VCaP (cell line): ENCODE data around the gene DLG3.

ENCODE experiments used
- H3K27ac ChIP-seq: fragments of 450-650 bp; 2 replicates; pipeline ENCODE4 v1.5.1; 2017
- TF ChIP-seq, protein P1 (sequence below): fragments of 450-650 bp; conservative IDR thresholded peaks from 2 replicates; pipeline ENCODE4 v1.5.1; 2017; ENCODE audit warnings: mild to moderate bottlenecking, moderate library complexity

Gene DLG3

GRCh38 chrX:70422851-70423341 is 21.7 kb upstream of the DLG3 start, which contains the start of gene GDPD2:
TSS of gene GDPD2 (plus strand) at chrX:70423314. CDS start at chrX:70424985, 1,671 bp downstream.
- H3K27ac ChIP-seq: no peak within 1 kb of the TSS
- TF ChIP-seq, protein P1, sequence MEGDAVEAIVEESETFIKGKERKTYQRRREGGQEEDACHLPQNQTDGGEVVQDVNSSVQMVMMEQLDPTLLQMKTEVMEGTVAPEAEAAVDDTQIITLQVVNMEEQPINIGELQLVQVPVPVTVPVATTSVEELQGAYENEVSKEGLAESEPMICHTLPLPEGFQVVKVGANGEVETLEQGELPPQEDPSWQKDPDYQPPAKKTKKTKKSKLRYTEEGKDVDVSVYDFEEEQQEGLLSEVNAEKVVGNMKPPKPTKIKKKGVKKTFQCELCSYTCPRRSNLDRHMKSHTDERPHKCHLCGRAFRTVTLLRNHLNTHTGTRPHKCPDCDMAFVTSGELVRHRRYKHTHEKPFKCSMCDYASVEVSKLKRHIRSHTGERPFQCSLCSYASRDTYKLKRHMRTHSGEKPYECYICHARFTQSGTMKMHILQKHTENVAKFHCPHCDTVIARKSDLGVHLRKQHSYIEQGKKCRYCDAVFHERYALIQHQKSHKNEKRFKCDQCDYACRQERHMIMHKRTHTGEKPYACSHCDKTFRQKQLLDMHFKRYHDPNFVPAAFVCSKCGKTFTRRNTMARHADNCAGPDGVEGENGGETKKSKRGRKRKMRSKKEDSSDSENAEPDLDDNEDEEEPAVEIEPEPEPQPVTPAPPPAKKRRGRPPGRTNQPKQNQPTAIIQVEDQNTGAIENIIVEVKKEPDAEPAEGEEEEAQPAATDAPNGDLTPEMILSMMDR: peak; percentile 68

GRCh38 chrX:70423936-70424675 is 20.5 kb upstream of the DLG3 start:
- no peak overlapping the region for H3K27ac ChIP-seq
- TF ChIP-seq, protein P1: no peak

DNA sequence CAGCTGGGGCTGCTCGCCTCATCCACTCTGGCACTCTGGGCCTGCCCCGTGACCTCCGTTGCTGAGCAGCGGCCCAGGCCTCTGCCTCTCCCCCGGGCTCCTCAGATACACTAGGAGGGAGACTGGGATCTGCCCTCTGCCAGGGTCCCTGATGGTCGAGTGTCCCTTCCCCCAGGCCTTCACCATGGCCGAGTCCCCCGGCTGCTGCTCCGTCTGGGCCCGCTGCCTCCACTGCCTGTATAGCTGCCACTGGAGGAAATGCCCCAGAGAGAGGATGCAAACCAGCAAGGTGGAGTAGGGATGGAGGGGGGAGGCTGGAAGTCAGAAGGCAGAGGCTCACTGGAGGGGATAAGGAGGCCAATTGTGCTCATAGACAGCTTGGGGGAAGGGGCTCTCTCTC is 19.8 kb upstream of the DLG3 start:
- H3K27ac ChIP-seq: no peak overlapping the region
- TF ChIP-seq, protein P1: no peak

GRCh38 chrX:70426286-70427278 is 18.1 kb upstream of the DLG3 start:
- no peak overlapping the region for H3K27ac ChIP-seq
- TF ChIP-seq, protein P1: no peak

DNA sequence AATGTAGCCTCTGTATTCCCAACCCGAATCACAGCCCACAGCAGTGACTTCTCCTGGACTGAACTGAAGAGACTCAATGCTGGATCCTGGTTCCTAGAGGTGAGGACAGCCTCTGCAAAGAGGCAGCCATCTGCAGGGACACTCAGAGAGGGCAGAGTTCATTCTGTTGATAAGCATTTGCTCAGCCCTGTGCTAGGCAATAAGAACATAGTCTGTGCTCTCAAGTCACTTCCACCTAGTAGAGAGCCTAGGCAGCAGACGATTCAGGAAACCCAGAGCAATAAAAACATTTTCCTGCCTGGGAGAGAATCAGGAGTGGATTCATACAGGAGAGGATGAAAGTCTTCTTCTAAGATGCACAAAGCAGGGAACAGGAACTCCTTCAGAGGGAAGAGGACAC is 17.3 kb upstream of the DLG3 start:
- TF ChIP-seq, protein P1: no peak
- no peak overlapping the region for H3K27ac ChIP-seq

GRCh38 chrX:70429759-70430158 is 14.9 kb upstream of the DLG3 start:
- no peak overlapping the region for H3K27ac ChIP-seq

More at GRCh38 chrX:70429759-70430158, 14.9 kb upstream of the DLG3 start:
- TF ChIP-seq, protein P1: no peak
